ENCODE data around the gene CHST11. TPM values are rescaled to one million over a fixed set of nuclear protein-coding genes. Genes with fewer than 3 reads are reported as not detected.

The CHST11 gene
- total and polyA plus RNA-seq, 10 of the 15 experiments (the other 5 are each of a cell fraction or from before 2014, with no cell fraction given) = 1.9 to 38.1 (median 17.2) TPM

GRCh38 chr12:104596898-104597843, 140.4 kb downstream of the CHST11 start (continued):
- TF ChIP-seq ETV6 (conservative IDR thresholded peaks at IDR 0.05 in 1 of 2, IDR thresholded peaks at IDR 0.05 in 1 of 2; ENCODE audit: borderline replicate concordance in 1 of 2, low read depth in 1 of 2) = 0 out of 4 replicates have a peak, but pooled peaks of 1 of the 2 experiments have one; percentile 7
- peak; percentile 86 for TF ChIP-seq ZNF217 (IDR thresholded peaks at IDR 0.05)
- TF ChIP-seq SIN3A (IDR thresholded peaks at IDR 0.05; ENCODE audit: low read depth, low read length) = no peak
- no peak for TF ChIP-seq SREBF1 (IDR thresholded peaks at IDR 0.05; ENCODE audit: low read length)
- TF ChIP-seq CEBPZ (IDR thresholded peaks at IDR 0.05; ENCODE audit: low read depth, low read length) = no peak
- no peak for TF ChIP-seq ZSCAN29 (IDR thresholded peaks at IDR 0.05)
- peak; percentile 20 for TF ChIP-seq SKIL (IDR thresholded peaks at IDR 0.05; ENCODE audit: low read depth, poor library complexity, severe bottlenecking)
- no peak for TF ChIP-seq CREB1 (IDR thresholded peaks at IDR 0.05; ENCODE audit: low read depth)
- TF ChIP-seq SMARCA5 (IDR thresholded peaks at IDR 0.05) = peak; percentile 28; the same call in 1 of the 2 replicates
